Activated CD8-positive, alpha-beta T cell treated with anti-CD3 and anti-CD28 coated beads for 36 hours (primary cell): ENCODE data around the gene MANEAL. TPM values are rescaled to one million over a fixed set of nuclear protein-coding genes. Genes with fewer than 3 reads are reported as not detected.

Experiments
- ATAC-seq: fragments of 200-7000 bp; cut with Tn5 transposase; one replicate; pipeline ENCODE4 v1.10.0; 2021; ENCODE audit warnings: mild to moderate bottlenecking, moderate library complexity
- CTCF ChIA-PET: fragments of 350-600 bp; sonication (Branson Sonifier 250); formaldehyde crosslinking; loops from one replicate; lab custom pipeline; 2021; ENCODE audit warnings: antibody characterized with exemption; lab: Charles Lee
- POLR2A ChIA-PET: fragments of 350-600 bp; sonication (Branson Sonifier 250); formaldehyde crosslinking; loops from one replicate; lab custom pipeline; 2021; ENCODE audit warnings: antibody characterized with exemption; lab: Charles Lee
- DNase-seq: peaks from one replicate; pipeline ENCODE4 v3.0.0-alpha.2; 2020
- H3K27ac Mint-ChIP-seq: one replicate; pipeline ENCODE4 v1.8.0; 2021; ENCODE audit warnings: mild to moderate bottlenecking, mixed read lengths
- H3K27me3 Mint-ChIP-seq: one replicate; pipeline ENCODE4 v1.8.0; 2021; ENCODE audit warnings: mixed read lengths
- H3K36me3 Mint-ChIP-seq: one replicate; pipeline ENCODE4 v1.8.0; 2021; ENCODE audit warnings: low read depth, mixed read lengths
- H3K4me1 Mint-ChIP-seq: one replicate; pipeline ENCODE4 v1.8.0; 2021; ENCODE audit warnings: low read depth, mixed read lengths
- H3K4me3 Mint-ChIP-seq: one replicate; pipeline ENCODE4 v1.8.0; 2021; ENCODE audit warnings: mild to moderate bottlenecking, moderate library complexity, mixed read lengths
- H3K9me3 Mint-ChIP-seq: one replicate; pipeline ENCODE4 v1.8.0; 2021; ENCODE audit warnings: mixed read lengths
- intact Hi-C: fragments of 100-400 bp; cut with micrococcal nuclease; formaldehyde crosslinking; loops from one replicate; pipeline ENCODE4 v1.10.0; 2022
- total RNA-seq, 2 experiments: library from RNA; stranded (reverse); gene quantifications; one replicate each; pipeline ENCODE4 v1.2.3, GENCODE V29; 2021
- TF ChIP-seq, protein P1 (sequence below): fragments of 200-600 bp; IDR thresholded peaks from one replicate; pipeline ENCODE4 v1.8.0; 2022; ENCODE audit warnings: antibody characterized with exemption, mild to moderate bottlenecking

MANEAL gene
- total RNA-seq, 2 experiments from 2014 or later, result 1.2 to 1.4 TPM

GRCh38 chr1:37794372-37795339 is 1.0 kb downstream of the MANEAL start:
- TF ChIP-seq, protein P1, sequence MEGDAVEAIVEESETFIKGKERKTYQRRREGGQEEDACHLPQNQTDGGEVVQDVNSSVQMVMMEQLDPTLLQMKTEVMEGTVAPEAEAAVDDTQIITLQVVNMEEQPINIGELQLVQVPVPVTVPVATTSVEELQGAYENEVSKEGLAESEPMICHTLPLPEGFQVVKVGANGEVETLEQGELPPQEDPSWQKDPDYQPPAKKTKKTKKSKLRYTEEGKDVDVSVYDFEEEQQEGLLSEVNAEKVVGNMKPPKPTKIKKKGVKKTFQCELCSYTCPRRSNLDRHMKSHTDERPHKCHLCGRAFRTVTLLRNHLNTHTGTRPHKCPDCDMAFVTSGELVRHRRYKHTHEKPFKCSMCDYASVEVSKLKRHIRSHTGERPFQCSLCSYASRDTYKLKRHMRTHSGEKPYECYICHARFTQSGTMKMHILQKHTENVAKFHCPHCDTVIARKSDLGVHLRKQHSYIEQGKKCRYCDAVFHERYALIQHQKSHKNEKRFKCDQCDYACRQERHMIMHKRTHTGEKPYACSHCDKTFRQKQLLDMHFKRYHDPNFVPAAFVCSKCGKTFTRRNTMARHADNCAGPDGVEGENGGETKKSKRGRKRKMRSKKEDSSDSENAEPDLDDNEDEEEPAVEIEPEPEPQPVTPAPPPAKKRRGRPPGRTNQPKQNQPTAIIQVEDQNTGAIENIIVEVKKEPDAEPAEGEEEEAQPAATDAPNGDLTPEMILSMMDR, result no peak
- Mint-ChIP-seq H3K27ac (no peak overlapping the region), H3K4me3 (peak overlapping the region; percentile 65), H3K36me3 (peaks cover 12% of the 10 kb centered on the region), H3K9me3 (no peaks in the 10 kb centered on the region), H3K27me3 (peaks cover 23% of the 10 kb centered on the region), H3K4me1 (peaks cover 22% of the 10 kb centered on the region)
- intact Hi-C loops, result no loop called here
- ATAC-seq (peak; percentile 17), DNase-seq (no peak)
- ChIA-PET CTCF (interaction anchor here (0.9 to 1.3 kb wide), 2 partner anchors 30 to 65 kb away, joined by 4 to 5 read pairs; partner anchors contain the start of genes EPHA10 and MTF1), POLR2A (interaction anchor here (1.4 to 1.6 kb wide), 2 partner anchors 9 to 13 kb away, joined by 4 to 5 read pairs; partner anchors contain the start of gene C1orf122)

GRCh38 chr1:37795340-37796125 is 1.9 kb downstream of the MANEAL start:
- Mint-ChIP-seq H3K4me3 (peak overlapping the region; percentile 65), H3K9me3 (no peaks in the 10 kb centered on the region), H3K27ac (no peak overlapping the region), H3K36me3 (peaks cover 15% of the 10 kb centered on the region), H3K27me3 (peaks cover 19% of the 10 kb centered on the region), H3K4me1 (peaks cover 22% of the 10 kb centered on the region)
- ChIA-PET POLR2A (interaction anchor here (1.4 to 1.6 kb wide), 2 partner anchors 8 to 12 kb away, joined by 4 to 5 read pairs; partner anchors contain the start of gene C1orf122), CTCF (interaction anchor here (1.3 to 1.4 kb wide), 2 partner anchors 13 to 64 kb away, joined by 4 to 6 read pairs; partner anchors contain the start of genes C1orf122, MTF1 and YRDC)
- DNase-seq (peak; percentile 59), ATAC-seq (peak; percentile 46)
- intact Hi-C loops, result no loop called here
- TF ChIP-seq, protein P1, result no peak

GRCh38 chr1:37797750-37798345 is 4.2 kb downstream of the MANEAL start:
- Mint-ChIP-seq H3K9me3 (no peaks in the 10 kb centered on the region), H3K27ac (no peak overlapping the region), H3K4me1 (peaks cover 22% of the 10 kb centered on the region), H3K4me3 (no peak overlapping the region), H3K36me3 (peaks cover 28% of the 10 kb centered on the region), H3K27me3 (peaks cover 6% of the 10 kb centered on the region)
- POLR2A ChIA-PET, result no interaction called here
- DNase-seq, result no peak
- intact Hi-C loops, result no loop called here
- ATAC-seq, result no peak
- CTCF ChIA-PET, result no interaction called here
- TF ChIP-seq, protein P1, result no peak

GRCh38 chr1:37802439-37802838 is 8.8 kb downstream of the MANEAL start:
- ChIA-PET POLR2A (interaction anchor here (0.7 to 2.2 kb wide), 3 partner anchors 20 to 57 kb away, joined by 3 to 7 read pairs (median 3); partner anchors contain the start of gene MTF1), CTCF (no interaction called here)
- Mint-ChIP-seq H3K9me3 (no peaks in the 10 kb centered on the region), H3K4me3 (no peak overlapping the region), H3K4me1 (peaks cover 19% of the 10 kb centered on the region), H3K27ac (no peak overlapping the region), H3K36me3 (peaks cover 67% of the 10 kb centered on the region), H3K27me3 (no peaks in the 10 kb centered on the region)
- DNase-seq (no peak), ATAC-seq (no peak)
- intact Hi-C loops, result loop anchor here (5.0 kb wide), 1 partner anchor 45 kb away; no protein-coding TSS in a partner anchor
- TF ChIP-seq, protein P1, result no peak
